Aorta (tissue), 4 donors: Measurements from ENCODE around the gene SLC9A8. TPM values are rescaled to one million over a fixed set of nuclear protein-coding genes. Genes with fewer than 3 reads are reported as not detected.

Experiments
- polyA plus RNA-seq, 2 donors: library from polyadenylated mRNA; stranded (reverse); fragments of 200-250 nt; gene quantifications; one replicate each; pipeline ENCODE4 v1.2.3, GENCODE V29; 2013
- total RNA-seq, 2 donors: library from RNA; stranded (reverse); fragmentation: NEBNext Ultra II Directional; extraction: Animal tissue kit (Norgen Biotek cat#: 25700); gene quantifications; one replicate each; pipeline ENCODE4 v1.2.1, GENCODE V29; 2021
- donor health status: healthy with polysubstance abuse.
- donor health status: Bipolar disorder and iron deficiency.
- donor health status: DM: no; HTN: no; CAD: no.
- donor health status: DM: yes; HTN: yes; CAD: no.

SLC9A8 gene
- total and polyA plus RNA-seq, 4 donors = 2.8 to 14.6 (median 11.5) TPM

Other genes with a start within 250 kb of the SLC9A8 start
- gene PTGIS, start 244.7 kb upstream of the SLC9A8 start, total RNA-seq = 100 to 1,000 TPM; 351 to 637 TPM
- gene PTGIS, start 244.7 kb upstream of the SLC9A8 start, polyA plus RNA-seq = 100 to 1,000 TPM in 1 of 2 donors, 10 to 100 TPM in 1; 53.6 to 115 TPM
- 10 to 100 TPM; 35.9 to 38.3 TPM for gene B4GALT5, start 99.0 kb upstream of the SLC9A8 start, total RNA-seq
- gene B4GALT5, start 99.0 kb upstream of the SLC9A8 start, polyA plus RNA-seq = 1 to 10 TPM; 8.3 to 8.8 TPM
- 1 to 10 TPM; 4.8 to 5.8 TPM for gene SPATA2, start 102.7 kb downstream of the SLC9A8 start, total RNA-seq
- 1 to 10 TPM; 2.9 to 3.9 TPM for gene SPATA2, start 102.7 kb downstream of the SLC9A8 start, polyA plus RNA-seq
- gene RNF114, start 123.6 kb downstream of the SLC9A8 start, total RNA-seq = 10 to 100 TPM; 46.8 to 70.6 TPM
- gene RNF114, start 123.6 kb downstream of the SLC9A8 start, polyA plus RNA-seq = 10 to 100 TPM; 32.1 to 38.4 TPM
- gene SNAI1, start 170.2 kb downstream of the SLC9A8 start, total RNA-seq = 10 to 100 TPM; 10.4 to 44.7 TPM
- 1 to 10 TPM; 7.8 to 8.3 TPM for gene SNAI1, start 170.2 kb downstream of the SLC9A8 start, polyA plus RNA-seq